Activated CD8-positive, alpha-beta memory T cell treated with anti-CD3 and anti-CD28 coated beads for 4 hours (primary cell): ENCODE results near the gene PLXNB3.

Experiments used
- DNase-seq, 2 donors: peaks; one replicate each; pipeline ENCODE4 v3.0.0-alpha.2; 2020; ENCODE audit warnings: low read depth in 2 of 2

Gene PLXNB3

DNA sequence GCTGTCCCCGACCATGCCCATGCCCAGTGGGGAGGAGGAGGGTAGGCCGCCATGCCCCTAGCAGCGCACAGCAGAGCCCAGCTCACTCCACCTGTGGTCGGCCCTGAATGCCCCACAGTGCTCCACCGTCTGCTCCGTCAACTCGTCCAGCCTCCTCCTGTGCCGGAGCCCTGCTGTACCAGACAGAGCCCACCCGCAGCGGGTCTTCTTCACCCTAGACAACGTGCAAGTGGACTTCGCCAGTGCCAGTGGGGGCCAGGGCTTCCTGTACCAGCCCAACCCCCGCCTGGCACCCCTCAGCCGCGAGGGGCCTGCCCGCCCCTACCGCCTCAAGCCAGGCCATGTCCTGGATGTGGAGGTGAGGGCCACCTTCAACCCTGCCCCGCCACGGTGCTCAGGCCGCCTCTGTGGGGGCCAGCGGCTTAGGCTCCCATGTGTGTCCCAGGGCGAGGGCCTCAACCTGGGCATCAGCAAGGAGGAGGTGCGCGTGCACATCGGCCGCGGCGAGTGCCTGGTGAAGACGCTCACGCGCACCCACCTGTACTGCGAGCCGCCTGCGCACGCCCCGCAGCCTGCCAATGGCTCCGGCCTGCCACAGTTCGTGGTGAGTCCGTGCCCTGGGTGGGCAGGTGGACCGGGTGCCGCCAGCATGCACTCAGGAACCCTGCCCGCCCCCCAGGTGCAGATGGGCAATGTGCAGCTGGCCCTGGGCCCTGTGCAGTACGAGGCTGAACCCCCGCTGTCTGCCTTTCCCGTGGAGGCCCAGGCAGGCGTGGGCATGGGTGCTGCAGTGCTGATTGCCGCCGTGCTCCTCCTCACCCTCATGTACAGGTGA is 9.9 kb downstream of the PLXNB3 start:
- no peak for DNase-seq

DNA sequence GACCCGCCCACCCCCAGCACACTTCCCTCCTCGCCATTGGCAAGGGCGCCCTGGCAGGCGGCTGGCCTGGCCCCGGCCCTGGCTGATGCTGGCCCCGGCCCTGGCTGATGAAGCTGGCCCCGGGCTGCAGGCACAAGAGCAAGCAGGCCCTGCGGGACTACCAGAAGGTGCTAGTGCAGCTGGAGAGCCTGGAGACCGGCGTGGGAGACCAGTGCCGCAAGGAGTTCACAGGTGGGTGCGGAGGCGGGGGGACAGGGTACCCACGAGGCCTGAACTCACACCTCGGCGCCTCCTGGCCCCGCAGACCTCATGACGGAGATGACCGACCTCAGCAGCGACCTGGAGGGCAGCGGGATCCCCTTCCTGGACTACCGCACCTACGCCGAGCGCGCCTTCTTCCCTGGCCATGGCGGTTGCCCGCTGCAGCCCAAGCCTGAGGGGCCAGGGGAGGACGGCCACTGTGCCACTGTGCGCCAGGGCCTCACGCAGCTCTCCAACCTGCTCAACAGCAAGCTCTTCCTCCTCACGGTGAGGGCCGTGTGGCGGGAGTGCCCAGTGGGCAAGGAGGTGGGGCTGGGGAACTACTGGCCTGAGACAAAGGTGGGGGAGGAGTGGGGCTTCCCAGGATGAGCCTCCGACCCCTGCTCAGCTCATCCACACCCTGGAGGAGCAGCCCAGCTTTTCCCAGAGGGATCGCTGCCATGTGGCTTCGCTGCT is 10.7 kb downstream of the PLXNB3 start:
- DNase-seq, result no peak

DNA sequence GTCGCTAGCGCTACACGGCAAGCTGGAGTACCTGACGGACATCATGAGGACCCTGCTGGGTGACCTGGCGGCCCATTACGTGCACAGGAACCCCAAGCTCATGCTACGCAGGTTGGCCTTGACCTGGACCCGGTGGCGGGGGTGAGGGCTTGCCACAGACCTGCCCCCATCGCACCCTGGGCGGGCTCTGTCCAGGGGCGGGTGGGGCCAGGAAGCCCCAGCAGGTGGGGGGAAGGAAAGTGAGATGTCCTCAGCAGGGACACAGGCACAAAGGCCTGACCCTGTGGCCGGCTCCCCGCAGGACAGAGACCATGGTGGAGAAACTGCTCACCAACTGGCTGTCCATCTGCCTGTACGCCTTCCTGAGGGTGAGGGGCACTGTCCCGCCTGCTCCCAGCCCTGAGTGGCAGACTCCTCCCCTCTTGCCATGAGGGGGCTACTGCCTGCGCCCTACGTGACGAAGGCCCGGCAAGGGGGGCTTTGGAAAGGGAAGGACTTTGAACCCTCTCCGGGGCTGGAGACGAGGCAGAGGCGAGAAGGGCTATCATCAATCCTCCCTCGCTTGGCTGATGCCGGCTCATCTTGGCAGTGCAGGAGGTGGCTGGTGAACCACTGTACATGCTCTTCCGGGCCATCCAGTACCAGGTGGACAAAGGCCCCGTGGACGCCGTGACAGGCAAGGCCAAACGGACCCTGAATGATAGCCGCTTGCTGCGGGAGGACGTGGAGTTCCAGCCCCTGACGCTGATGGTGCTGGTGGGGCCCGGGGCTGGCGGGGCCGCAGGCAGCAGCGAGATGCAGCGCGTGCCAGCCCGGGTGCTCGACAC is 11.5 kb downstream of the PLXNB3 start:
- no peak for DNase-seq

DNA sequence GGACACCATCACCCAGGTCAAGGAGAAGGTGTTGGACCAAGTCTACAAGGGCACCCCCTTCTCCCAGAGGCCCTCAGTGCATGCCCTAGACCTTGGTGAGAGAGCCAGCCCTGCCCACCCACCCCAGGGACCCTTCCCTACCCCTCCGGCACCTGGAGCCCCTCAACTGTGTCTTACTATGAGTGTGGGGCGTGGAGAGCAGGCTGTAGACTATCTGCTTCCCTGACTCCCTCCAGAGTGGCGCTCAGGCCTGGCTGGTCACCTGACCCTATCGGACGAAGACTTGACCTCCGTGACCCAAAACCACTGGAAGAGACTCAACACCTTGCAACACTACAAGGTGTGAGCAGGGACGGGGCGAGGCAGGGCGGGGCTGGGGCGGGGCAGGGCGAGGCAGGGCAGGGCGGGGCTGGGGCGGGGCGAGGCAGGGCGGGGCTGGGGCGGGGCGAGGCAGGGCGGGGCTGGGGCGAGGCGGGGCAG is 12.1 kb downstream of the PLXNB3 start:
- no peak for DNase-seq

DNA sequence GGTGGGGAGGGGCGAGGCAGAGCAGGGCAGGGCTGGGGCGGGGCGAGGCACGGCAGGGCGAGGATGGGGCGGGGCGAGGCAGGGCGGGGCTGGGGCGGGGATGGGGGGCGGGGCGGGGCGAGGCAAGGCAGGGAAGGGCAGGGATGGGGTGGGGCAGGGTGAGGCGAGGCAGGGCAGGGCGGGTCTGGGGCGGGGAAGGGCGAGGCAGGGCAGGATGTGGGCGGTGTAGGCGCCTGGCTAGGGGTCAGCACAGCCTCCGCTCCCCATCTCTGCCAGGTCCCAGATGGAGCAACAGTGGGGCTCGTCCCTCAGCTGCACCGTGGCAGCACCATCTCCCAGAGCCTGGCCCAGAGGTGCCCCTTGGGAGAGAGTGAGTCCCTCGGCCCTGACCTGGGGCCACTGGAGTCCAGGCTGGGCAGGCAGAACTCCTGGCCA is 12.6 kb downstream of the PLXNB3 start:
- DNase-seq, result no peak

DNA sequence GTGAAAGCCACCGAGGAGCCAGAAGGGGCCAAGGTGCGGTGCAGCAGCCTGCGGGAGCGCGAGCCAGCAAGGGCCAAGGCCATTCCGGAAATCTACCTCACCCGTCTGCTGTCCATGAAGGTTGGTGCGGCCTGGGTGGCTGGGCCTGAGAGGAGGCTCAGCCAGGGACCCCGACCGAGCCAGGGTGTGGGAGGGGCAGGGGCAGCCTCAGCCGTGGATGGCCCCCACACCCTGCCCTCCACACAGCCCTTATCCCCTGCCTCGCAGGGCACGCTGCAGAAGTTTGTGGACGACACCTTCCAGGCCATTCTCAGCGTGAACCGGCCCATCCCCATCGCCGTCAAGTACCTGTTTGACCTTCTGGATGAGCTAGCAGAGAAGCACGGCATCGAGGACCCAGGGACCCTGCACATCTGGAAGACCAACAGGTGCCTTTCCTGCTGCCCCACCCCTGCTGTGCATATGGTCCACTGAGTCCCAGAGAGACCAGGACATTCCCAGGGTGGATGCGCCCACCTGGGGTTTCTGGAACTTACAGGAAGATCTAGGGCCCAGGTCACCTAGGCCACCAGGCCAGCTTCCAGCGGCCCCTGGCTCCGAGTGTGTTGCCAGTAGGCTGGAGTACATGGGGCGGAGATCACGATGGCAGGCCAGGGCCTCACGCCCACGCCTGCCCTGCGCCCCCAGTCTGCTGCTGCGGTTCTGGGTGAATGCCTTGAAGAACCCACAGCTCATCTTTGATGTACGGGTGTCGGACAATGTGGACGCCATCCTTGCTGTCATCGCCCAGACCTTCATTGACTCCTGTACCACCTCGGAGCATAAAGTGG is 13.4 kb downstream of the PLXNB3 start:
- DNase-seq, result no peak

DNA sequence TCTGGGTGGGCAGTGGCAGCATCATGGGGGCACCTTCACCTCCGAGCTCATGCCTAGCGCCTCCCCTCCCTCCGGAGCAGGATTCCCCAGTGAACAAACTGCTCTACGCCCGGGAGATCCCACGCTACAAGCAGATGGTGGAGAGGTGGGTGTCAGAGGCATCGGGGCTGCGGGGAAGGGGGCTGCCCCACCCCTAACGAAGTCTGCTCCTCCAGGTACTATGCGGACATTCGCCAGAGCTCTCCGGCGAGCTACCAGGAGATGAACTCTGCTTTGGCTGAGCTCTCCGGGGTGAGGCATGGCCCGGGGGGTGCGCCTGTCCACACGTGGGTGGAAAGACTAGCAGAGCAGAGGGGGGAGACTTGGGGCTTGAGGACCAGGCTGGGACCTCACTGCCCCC is 14.1 kb downstream of the PLXNB3 start:
- DNase-seq, result no peak

DNA sequence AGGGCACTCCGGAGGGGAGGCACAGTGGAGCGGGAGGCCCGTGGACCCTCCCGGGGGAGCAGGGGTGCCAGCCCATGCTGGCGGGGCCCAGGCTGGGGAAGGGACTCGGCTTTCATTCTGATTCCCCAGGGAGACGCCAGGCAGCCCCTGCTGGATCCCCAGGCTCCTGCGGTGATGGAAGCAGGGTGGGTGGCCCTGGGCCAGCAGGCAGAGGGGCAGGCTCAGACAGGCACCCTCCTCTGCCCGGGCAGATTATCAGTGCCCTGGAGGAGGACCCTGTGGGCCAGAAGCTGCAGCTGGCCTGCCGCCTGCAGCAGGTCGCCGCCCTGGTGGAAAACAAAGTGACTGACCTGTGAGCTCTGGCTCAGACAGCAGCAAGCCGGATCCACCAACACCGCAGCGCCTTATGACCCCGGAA is 14.6 kb downstream of the PLXNB3 start:
- DNase-seq, result no peak

DNA sequence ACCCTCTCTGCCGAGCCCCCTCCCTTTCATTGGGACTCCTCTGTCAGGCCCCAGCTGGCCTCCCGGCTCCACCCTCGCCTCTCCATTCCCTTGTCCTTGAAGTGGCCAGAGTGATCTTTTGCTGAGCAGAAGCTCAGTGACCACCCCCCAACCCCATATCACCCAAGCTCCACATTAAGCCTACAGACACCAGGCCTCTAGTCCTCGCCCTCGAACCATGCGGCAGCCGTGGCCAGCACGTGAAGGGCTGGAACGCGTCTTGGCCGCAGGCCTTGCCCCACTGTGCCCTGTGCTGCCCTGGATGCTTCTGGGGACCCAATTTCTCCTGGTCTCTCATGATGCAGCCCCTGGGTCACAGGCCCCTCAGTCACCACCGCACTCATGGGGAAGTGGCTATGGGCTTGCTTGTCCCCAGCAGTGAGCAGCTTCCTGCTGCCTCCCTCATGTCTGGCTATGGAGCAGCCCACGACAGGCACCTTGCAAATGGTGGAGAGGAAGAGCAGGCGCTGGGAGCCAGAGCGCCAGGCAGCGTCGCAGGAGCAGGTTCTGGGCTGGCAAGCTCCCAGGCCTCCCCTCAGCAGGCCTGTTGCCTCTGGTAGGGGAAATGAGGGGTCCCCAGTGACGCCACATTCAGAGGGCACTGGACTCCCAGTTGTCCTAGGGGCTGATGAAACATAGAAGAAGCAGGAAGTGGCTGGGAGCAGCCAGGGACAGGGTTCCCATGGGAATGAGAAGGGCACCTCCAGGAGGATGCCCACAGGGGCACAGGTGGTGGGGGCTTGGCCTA is 16.0 kb downstream of the PLXNB3 start:
- DNase-seq, result no peak

DNA sequence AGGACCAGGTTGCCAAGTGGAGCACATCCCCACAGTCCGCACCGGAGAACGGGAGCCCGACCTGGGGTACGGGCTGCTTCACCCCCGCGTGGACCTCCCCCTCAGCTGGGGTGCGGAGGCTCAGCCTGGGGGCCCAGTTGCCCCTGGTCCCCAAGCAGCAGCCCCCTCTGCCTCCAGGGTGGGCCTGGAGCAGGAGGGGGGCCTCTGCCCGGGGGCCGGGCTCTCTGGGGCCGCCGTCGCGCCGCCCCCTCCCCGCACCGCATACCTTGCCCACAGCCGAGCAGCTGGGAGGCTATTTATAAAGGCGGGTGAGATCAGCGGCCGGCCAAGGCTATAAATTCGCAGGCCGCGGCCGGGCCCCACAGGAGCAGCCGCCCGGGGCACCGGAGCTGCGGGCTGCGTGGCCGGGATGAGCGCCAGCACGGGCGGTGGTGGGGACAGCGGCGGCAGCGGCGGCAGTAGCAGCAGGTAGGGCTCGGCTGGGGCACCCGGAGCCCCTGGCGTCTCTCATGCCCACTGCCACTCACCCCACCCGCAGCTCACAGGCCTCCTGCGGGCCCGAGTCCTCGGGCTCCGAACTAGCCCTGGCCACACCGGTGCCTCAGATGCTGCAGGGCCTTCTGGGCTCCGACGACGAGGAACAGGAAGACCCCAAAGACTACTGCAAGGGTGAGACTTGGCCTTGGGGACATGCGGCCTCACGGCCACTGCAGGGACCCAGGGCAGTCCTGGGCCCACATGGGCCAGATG is 16.8 kb downstream of the PLXNB3 start, which contains the start of gene SRPK3:
SRPK3 (plus strand) TSS at position 364 of the 750 bp plus-strand sequence; CDS start at position 410, 46 bp downstream.
- no peak for DNase-seq

DNA sequence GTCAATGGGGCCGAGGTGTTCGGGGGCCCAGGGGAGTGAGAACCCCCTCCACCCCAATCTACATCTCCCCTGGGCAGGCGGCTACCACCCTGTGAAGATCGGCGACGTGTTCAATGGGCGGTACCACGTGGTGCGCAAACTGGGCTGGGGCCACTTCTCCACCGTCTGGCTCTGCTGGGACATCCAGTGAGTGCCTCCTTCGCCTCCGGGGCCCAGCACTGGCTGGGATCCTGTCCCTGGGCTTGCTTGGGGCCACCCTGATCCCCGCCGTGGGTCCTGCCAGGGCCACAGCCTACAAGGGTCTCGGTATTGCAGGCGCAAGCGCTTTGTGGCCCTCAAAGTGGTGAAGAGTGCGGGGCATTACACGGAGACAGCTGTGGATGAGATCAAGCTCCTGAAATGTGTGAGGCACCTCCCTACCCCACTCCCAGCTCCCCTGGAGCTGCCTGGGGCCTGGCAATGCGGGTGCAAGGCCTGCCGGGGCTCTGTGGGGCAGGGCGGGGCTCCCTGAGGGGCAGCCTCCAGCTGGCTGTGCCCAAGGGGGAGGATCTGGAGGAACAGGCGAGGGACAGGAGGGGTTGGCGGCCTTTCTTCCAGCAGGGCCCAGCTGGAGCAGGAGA is 17.5 kb downstream of the PLXNB3 start:
- DNase-seq, result no peak

DNA sequence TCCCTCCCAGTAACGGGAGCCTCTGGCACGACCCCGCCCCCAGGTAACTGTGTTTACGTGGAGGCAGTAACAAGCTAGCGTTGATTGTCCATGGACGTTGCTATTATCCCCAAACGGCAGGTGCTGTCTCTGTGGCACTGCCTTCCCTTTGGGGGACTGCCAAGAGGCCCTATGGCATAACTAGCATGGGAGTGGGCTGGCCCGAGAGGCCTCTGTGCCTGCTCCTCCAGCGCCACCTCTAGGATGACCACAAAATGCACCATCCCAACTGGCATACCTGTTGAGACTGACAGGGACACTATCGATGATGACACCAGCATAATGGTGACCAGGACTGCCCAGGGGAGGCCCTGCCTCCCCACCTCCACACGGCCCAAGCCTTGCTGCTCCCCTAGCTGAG is 18.3 kb downstream of the PLXNB3 start:
- no peak for DNase-seq

DNA sequence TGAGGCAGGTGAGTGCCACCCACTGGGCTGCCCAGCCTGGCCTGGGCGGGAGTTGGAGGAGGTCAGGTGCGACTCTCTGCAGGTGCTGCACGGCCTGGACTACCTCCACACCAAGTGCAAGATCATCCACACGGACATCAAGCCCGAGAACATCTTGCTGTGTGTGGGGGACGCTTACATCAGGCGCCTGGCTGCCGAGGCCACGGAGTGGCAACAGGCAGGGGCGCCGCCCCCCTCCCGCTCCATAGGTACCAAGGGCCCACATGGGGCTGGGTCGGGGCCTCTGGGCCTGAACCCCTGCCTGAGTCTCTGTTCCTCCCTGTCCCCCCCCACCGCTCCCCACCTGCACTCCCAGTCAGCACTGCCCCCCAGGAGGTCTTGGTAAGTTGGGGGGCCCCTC is 18.8 kb downstream of the PLXNB3 start:
- no peak for DNase-seq

DNA sequence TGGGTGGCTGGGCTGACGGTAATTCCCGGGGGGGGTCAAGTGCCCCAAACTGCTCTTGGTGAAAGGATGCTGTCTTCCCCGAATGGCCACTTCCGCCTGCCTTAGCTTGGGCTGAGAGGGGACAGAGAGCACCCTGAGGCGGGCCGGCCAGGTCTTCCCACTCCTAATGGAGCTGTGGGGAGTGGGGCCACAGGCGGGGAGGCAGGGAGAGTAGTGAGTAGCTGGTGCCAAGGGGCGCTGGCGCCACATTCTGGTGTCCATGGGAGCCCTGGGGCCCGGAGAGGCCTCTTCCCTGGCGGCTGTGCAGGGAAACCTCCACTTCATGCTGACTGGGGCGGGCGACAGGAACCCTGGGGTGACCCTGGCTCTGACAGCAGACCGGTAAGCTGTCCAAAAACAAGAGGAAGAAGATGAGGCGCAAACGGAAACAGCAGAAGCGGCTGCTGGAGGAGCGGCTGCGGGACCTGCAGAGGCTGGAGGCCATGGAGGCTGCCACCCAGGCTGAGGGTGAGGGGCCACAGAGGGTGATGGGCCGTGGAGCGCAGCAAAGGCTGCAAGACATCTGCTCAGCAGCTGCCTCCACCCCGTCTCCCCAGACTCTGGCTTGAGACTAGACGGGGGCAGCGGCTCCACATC is 19.4 kb downstream of the PLXNB3 start:
- no peak for DNase-seq

DNA sequence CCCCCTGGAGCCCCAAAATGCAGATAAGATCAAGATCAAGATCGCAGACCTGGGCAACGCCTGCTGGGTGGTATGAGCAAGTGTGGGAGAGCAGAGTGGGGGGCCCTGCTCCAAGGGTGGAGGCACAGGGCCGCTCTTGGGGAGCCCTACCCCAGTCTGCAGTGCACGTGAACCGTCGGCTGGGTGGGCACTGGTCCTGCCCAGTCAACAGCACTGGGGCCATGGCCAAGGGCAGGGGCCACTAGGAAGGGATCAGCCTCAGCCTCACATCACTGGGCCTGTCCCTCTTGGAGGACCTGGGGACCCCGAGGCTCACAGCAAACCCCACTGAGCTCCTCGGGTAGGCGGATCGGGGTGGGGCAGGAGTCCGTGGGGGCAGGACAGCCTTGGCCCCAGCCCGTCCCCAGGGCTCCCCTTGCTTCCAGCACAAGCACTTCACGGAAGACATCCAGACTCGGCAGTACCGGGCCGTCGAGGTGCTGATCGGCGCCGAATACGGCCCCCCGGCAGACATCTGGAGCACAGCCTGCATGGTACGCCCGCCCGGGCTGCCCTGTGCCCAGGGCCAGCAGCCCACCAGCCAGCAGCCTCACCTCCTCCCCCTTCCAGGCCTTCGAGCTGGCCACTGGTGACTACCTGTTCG is 20.4 kb downstream of the PLXNB3 start:
- DNase-seq, result no peak

DNA sequence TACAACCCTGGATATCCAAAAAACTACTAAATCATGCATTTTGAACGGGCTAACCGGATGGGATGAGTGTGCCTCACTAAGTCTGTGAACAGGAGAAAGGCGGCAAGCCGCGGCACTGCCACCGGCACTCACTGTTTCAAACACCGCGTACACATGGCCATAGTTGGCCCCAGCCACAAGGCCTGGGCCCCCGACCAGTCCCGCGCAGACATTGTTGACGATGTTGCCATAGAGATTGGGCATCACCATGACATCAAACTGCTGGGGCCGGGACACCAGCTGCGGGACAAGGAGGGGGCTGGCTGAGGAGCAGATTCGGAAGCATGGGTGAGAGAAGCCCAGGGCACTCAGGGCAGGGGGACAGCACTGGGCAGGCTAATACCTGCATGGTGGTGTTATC is 22.6 kb downstream of the PLXNB3 start:
- no peak for DNase-seq

DNA sequence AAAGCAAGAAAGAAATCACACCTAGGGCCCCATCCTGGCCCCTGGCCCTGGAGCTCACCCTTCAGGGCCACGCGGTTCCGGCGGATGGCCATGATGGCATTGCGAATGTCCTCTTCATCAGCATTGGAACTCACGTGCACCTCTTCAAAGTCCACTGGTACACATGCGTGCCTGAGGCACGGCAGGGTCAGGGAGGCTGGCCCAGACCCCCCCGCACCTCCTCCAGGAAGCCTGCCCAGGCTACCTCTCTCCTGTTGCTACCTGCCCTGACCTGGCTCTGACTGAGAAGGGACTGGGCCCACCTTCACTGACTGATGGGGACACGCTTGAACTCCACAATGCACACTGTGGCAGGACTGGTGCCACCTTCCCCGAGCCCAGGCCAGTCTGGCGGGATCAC is 25.6 kb downstream of the PLXNB3 start:
- no peak for DNase-seq
